Putamen (tissue), 1 donor: Measurements from ENCODE around the gene NNAT.
"Not testable (repeated sequence)": the region's sequence is repeated elsewhere in the genome, so short reads cannot be mapped to it uniquely, and the experiment has no call there.

Experiments
- DNase-seq: peaks from one replicate; pipeline ENCODE4 v3.0.0-alpha.2; 2016; ENCODE audit warnings: low spot score

NNAT gene

GRCh38 chr20:37524859-37525708 lies 4.0 kb downstream of the NNAT start:
- no peak for DNase-seq

- no peak for DNase-seq
Measured at GRCh38 chr20:37525810-37526209, 4.8 kb downstream of the NNAT start.

GRCh38 chr20:37526238-37526838 lies 5.3 kb downstream of the NNAT start:
- DNase-seq: no peak

GRCh38 chr20:37526839-37527637 lies 6.0 kb downstream of the NNAT start:
- DNase-seq: no peak

- peak; percentile 86 for DNase-seq
Measured at GRCh38 chr20:37527638-37528445, 6.8 kb downstream of the NNAT start, which contains the start of gene BLCAP. BLCAP (minus strand) TSS chr20:37527876; CDS start chr20:37519174, 8,702 bp downstream.

- no peak for DNase-seq
Measured at GRCh38 chr20:37528446-37529213, 7.6 kb downstream of the NNAT start.

- DNase-seq: no peak
Measured at GRCh38 chr20:37529214-37529967, 8.3 kb downstream of the NNAT start.

- DNase-seq: no peak
Measured at GRCh38 chr20:37529968-37530600, 9.0 kb downstream of the NNAT start.

GRCh38 chr20:37530696-37531095 lies 9.6 kb downstream of the NNAT start:
- no peak for DNase-seq

- DNase-seq: no peak
Measured at GRCh38 chr20:37531856-37532255, 10.8 kb downstream of the NNAT start.

GRCh38 chr20:37533154-37533715 lies 12.2 kb downstream of the NNAT start:
- DNase-seq: no peak

GRCh38 chr20:37534401-37535157 lies 13.5 kb downstream of the NNAT start:
- DNase-seq: peak; percentile 81

- no peak for DNase-seq
Measured at GRCh38 chr20:37535443-37536132, 14.5 kb downstream of the NNAT start.

- DNase-seq: no peak
Measured at GRCh38 chr20:37537505-37537904, 16.5 kb downstream of the NNAT start.

GRCh38 chr20:37538003-37538402 lies 17.0 kb downstream of the NNAT start:
- DNase-seq: no peak

GRCh38 chr20:37539424-37539823 lies 18.4 kb downstream of the NNAT start:
- DNase-seq: no peak

- no peak for DNase-seq
Measured at GRCh38 chr20:37540001-37540400, 19.0 kb downstream of the NNAT start.

GRCh38 chr20:37540838-37541237 lies 19.8 kb downstream of the NNAT start:
- DNase-seq: not testable (repeated sequence)
